Measurements from ENCODE around the gene RTL10.

The RTL10 gene

GRCh38 chr22:19806213-19807160, 48.2 kb downstream of the RTL10 start (continued):
- TF ChIP-seq KLF9 (tag by site-specific recombination; IDR thresholded peaks at IDR 0.05; ENCODE audit: low read depth): peak; percentile 99
- TF ChIP-seq ZNF335 (tag by site-specific recombination; conservative IDR thresholded peaks at IDR 0.05): peak; percentile 99
- no peak for TF ChIP-seq ZNF202 (tag by site-specific recombination; IDR thresholded peaks at IDR 0.05; ENCODE audit: borderline replicate concordance)
- no peak for TF ChIP-seq HOXD13 (CRISPR knock-in tag; IDR thresholded peaks at IDR 0.05; ENCODE audit: borderline replicate concordance)
- no peak for TF ChIP-seq ZNF571 (tag by site-specific recombination; IDR thresholded peaks at IDR 0.05)
- peak; percentile 38; the same call in 1 of the 2 replicates for TF ChIP-seq SCRT2 (tag by site-specific recombination; IDR thresholded peaks at IDR 0.05)
- peak; percentile 94 for TF ChIP-seq KLF16 (tag by site-specific recombination; IDR thresholded peaks at IDR 0.05)
- TF ChIP-seq, protein P1, sequence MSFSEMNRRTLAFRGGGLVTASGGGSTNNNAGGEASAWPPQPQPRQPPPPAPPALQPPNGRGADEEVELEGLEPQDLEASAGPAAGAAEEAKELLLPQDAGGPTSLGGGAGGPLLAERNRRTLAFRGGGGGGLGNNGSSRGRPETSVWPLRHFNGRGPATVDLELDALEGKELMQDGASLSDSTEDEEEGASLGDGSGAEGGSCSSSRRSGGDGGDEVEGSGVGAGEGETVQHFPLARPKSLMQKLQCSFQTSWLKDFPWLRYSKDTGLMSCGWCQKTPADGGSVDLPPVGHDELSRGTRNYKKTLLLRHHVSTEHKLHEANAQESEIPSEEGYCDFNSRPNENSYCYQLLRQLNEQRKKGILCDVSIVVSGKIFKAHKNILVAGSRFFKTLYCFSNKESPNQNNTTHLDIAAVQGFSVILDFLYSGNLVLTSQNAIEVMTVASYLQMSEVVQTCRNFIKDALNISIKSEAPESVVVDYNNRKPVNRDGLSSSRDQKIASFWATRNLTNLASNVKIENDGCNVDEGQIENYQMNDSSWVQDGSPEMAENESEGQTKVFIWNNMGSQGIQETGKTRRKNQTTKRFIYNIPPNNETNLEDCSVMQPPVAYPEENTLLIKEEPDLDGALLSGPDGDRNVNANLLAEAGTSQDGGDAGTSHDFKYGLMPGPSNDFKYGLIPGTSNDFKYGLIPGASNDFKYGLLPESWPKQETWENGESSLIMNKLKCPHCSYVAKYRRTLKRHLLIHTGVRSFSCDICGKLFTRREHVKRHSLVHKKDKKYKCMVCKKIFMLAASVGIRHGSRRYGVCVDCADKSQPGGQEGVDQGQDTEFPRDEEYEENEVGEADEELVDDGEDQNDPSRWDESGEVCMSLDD (tag by site-specific recombination; IDR thresholded peaks at IDR 0.05): no peak
- TF ChIP-seq ZNF830 (tag by site-specific recombination; IDR thresholded peaks at IDR 0.05; ENCODE audit: low read depth): no peak
- TF ChIP-seq SETDB1 (IDR thresholded peaks at IDR 0.05; ENCODE audit: insufficient read length, low read length): no peak
- no peak for TF ChIP-seq BCL11A (tag by site-specific recombination; IDR thresholded peaks at IDR 0.05; ENCODE audit: low read depth)
- TF ChIP-seq ZNF146 (tag by site-specific recombination; IDR thresholded peaks at IDR 0.05): no peak
- TF ChIP-seq ZNF341 (tag by site-specific recombination; IDR thresholded peaks at IDR 0.05; ENCODE audit: low read depth): peak; percentile 81
- no peak for TF ChIP-seq ZNF311 (tag by site-specific recombination; IDR thresholded peaks at IDR 0.05; ENCODE audit: borderline replicate concordance)
- no peak for TF ChIP-seq ZNF140 (tag by site-specific recombination; IDR thresholded peaks at IDR 0.05)
- TF ChIP-seq KLF1 (tag by site-specific recombination; IDR thresholded peaks at IDR 0.05): peak; percentile 100
- TF ChIP-seq ZNF664 (tag by site-specific recombination; IDR thresholded peaks at IDR 0.05): no peak
- no peak for TF ChIP-seq ZNF157 (tag by site-specific recombination; IDR thresholded peaks at IDR 0.05)
- no peak for TF ChIP-seq ZNF211 (tag by site-specific recombination; IDR thresholded peaks at IDR 0.05; ENCODE audit: low read depth)
- TF ChIP-seq INSM2 (tag by site-specific recombination; IDR thresholded peaks at IDR 0.05): 0 out of 2 replicates have a peak, but pooled peaks have one; percentile 13
- TF ChIP-seq EGR2 (tag by site-specific recombination; IDR thresholded peaks at IDR 0.05; ENCODE audit: low read depth): peak; percentile 58
- TF ChIP-seq GLIS1 (tag by site-specific recombination; IDR thresholded peaks at IDR 0.05): 0 out of 2 replicates have a peak, but pooled peaks have one; percentile 9
- TF ChIP-seq, protein P2, sequence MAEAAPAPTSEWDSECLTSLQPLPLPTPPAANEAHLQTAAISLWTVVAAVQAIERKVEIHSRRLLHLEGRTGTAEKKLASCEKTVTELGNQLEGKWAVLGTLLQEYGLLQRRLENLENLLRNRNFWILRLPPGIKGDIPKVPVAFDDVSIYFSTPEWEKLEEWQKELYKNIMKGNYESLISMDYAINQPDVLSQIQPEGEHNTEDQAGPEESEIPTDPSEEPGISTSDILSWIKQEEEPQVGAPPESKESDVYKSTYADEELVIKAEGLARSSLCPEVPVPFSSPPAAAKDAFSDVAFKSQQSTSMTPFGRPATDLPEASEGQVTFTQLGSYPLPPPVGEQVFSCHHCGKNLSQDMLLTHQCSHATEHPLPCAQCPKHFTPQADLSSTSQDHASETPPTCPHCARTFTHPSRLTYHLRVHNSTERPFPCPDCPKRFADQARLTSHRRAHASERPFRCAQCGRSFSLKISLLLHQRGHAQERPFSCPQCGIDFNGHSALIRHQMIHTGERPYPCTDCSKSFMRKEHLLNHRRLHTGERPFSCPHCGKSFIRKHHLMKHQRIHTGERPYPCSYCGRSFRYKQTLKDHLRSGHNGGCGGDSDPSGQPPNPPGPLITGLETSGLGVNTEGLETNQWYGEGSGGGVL (tag by site-specific recombination; IDR thresholded peaks at IDR 0.05): no peak
- TF ChIP-seq ZSCAN16 (tag by site-specific recombination; IDR thresholded peaks at IDR 0.05): no peak
- no peak for TF ChIP-seq RBAK (tag by site-specific recombination; IDR thresholded peaks at IDR 0.05)
- TF ChIP-seq KLF7 (tag by site-specific recombination; IDR thresholded peaks at IDR 0.05; ENCODE audit: borderline replicate concordance): peak; percentile 99
- TF ChIP-seq ZFP37 (tag by site-specific recombination; IDR thresholded peaks at IDR 0.05): no peak
- TF ChIP-seq ZNF433 (tag by site-specific recombination; IDR thresholded peaks at IDR 0.05; ENCODE audit: low read depth): no peak
- no peak for TF ChIP-seq OVOL3 (tag by site-specific recombination; IDR thresholded peaks at IDR 0.05)
- no peak; the same call in 1 of the 2 replicates for TF ChIP-seq GLIS2 (tag by site-specific recombination; IDR thresholded peaks at IDR 0.05)
- TF ChIP-seq, protein P3, sequence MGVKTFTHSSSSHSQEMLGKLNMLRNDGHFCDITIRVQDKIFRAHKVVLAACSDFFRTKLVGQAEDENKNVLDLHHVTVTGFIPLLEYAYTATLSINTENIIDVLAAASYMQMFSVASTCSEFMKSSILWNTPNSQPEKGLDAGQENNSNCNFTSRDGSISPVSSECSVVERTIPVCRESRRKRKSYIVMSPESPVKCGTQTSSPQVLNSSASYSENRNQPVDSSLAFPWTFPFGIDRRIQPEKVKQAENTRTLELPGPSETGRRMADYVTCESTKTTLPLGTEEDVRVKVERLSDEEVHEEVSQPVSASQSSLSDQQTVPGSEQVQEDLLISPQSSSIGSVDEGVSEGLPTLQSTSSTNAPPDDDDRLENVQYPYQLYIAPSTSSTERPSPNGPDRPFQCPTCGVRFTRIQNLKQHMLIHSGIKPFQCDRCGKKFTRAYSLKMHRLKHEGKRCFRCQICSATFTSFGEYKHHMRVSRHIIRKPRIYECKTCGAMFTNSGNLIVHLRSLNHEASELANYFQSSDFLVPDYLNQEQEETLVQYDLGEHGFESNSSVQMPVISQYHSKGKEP (tag by site-specific recombination; IDR thresholded peaks at IDR 0.05): no peak
- TF ChIP-seq ZNF37A (tag by site-specific recombination; IDR thresholded peaks at IDR 0.05): no peak
- no peak for TF ChIP-seq ZNF792 (tag by site-specific recombination; IDR thresholded peaks at IDR 0.05)
- TF ChIP-seq ZNF558 (tag by site-specific recombination; IDR thresholded peaks at IDR 0.05): no peak
